ENCODE data around the gene CASTOR1.
A peak's percentile ranks its signal among the peaks of the same experiment; 100 is the strongest.

The CASTOR1 gene

DNA sequence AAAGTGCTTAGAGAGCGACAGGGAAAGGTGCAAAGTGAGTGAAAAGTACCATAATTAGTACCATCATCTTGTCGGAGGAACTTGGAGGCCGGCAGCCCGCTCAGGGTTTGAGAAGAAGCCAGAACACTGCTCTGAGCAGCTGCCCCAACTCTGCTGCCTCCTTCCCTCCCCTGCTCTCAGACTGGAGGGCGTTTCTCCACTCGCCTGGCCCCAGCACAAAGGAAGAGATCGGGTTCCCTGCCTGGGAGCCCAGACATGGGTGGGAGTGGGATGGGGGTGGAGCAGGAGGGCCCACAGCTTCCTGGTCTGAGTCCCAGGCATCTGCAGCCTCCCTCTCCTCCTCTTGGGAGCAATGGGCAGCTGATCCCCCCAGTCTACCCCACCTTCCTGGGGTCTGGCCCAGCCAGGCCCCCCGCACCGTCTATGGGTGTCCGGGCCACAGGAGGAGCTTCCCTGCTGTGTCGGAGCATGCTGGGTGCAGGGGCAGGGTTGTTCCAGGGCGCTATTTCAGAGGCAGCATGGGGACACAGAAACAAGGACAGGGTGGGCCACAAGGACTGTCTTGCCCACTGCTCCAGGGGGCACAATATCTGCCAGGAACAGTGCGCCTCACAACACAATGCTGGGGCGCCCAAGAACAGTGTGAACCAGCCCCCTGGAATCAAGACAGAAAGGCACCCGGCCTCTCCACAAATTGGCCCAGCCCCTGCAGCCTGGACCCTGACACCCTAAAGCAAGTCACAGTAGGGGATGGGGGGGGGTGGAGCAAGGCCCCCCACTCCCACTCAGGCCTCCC, 47.5 kb downstream of the CASTOR1 start:
- DNase-seq: no peak

- DNase-seq: peak; percentile 55
These were observed 48.5 kb downstream of the CASTOR1 start for GRCh38 chr22:30240541-30241417.

GRCh38 chr22:30239488-30240405, 49.6 kb downstream of the CASTOR1 start:
- DNase-seq: no peak

- DNase-seq: peak; percentile 68
These were observed 50.4 kb downstream of the CASTOR1 start for GRCh38 chr22:30238661-30239487.

DNA sequence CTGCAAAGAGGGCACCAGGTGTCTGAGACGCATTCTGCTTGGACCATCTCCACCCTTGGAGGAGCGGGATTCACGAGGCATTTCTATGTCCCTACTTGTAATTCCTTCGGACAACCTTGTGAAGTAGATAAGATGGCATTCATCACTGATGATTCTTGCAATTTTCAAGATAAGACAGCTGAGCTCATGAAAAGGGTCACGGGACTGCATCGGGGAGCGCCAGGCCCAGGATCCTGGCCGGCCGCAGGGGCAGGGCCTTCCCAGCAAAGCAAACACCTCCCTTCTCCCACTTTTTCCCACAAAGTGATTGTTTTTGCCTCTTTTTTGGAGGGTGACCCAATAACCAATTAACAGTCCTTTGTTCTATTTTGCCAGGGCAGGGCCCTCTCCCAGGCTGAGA, 51.2 kb downstream of the CASTOR1 start:
- no peak for DNase-seq

DNA sequence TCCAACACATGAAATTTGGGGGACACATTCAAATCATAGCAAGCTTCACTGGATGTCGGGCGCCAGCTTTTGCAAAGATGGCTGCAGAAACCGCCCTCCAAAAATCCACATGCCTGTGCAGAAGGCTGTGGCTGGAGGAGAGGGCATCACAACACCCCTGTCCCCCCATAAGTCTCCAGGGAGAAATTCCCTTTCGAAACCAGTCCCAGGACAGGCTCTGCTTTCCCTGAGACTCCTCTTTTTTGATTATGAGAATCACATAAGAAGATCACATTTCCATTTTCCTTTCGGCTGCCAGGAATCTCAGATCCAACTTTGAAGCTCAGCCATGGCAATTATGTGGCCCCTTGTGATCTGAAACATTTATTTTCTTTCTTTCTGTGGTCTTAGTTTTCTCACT, 52.4 kb downstream of the CASTOR1 start:
- no peak for DNase-seq

- peak; percentile 94 for DNase-seq
These were observed 53.6 kb downstream of the CASTOR1 start for GRCh38 chr22:30235687-30236170.
